SU-DHL-6 (cell line): ENCODE measurements around the gene RAB17.

Experiments used
- H2AFZ ChIP-seq: fragments of 200-600 bp; sonication (generic); 2 replicates; pipeline ENCODE4 v1.6.1; 2014; ENCODE audit warnings: low read depth, mild to moderate bottlenecking, moderate library complexity, mixed read lengths, antibody characterized with exemption, low read length; ENCODE audit not compliant: severe bottlenecking
- H3F3A ChIP-seq: fragments of 200-600 bp; shearing (Covaris generic); 2 replicates; pipeline ENCODE4 v1.6.0; 2016; ENCODE audit warnings: antibody characterized with exemption, mild to moderate bottlenecking; ENCODE audit not compliant: insufficient read depth
- H3K27ac ChIP-seq: fragments of 200-600 bp; sonication (generic); 2 replicates; pipeline ENCODE4 v1.5.1; 2016; ENCODE audit warnings: low read depth, mild to moderate bottlenecking, low read length, moderate library complexity, mixed read lengths
- H3K27me3 ChIP-seq: fragments of 200-600 bp; sonication (generic), shearing (Covaris generic); 2 replicates; pipeline ENCODE4 v1.6.0; 2014; ENCODE audit warnings: mild to moderate bottlenecking, low read length
- H3K36me3 ChIP-seq: fragments of 200-600 bp; sonication (generic); 2 replicates; pipeline ENCODE4 v1.6.1; 2014; ENCODE audit warnings: mild to moderate bottlenecking, low read length, mixed read lengths
- H3K4me2 ChIP-seq: fragments of 300-600, 200-600 bp; shearing (Covaris generic), sonication (generic); 2 replicates; pipeline ENCODE4 v1.6.0; 2014; ENCODE audit warnings: low read length, low read depth, mild to moderate bottlenecking; ENCODE audit not compliant: poor library complexity, severe bottlenecking
- H3K4me3 ChIP-seq: fragments of 200-600 bp; sonication (generic); 2 replicates; pipeline ENCODE4 v1.5.1; 2014; ENCODE audit warnings: antibody characterized with exemption, low read length, mild to moderate bottlenecking, mixed read lengths; ENCODE audit not compliant: insufficient read depth, poor library complexity, severe bottlenecking
- H3K79me2 ChIP-seq: fragments of 200-600 bp; sonication (generic); 2 replicates; pipeline ENCODE4 v1.6.1; 2014; ENCODE audit warnings: mild to moderate bottlenecking, low read length, moderate library complexity; ENCODE audit not compliant: insufficient read depth
- H3K9ac ChIP-seq: fragments of 200-600 bp; sonication (generic); 2 replicates; pipeline ENCODE4 v1.7.0; 2014; ENCODE audit warnings: mild to moderate bottlenecking, low read length
- H3K9me2 ChIP-seq: fragments of 200-600 bp; sonication (generic); replicated peaks from 2 replicates; pipeline ENCODE4 v1.6.1; 2014; ENCODE audit warnings: low read length; ENCODE audit not compliant: insufficient read depth
- H3K9me3 ChIP-seq: fragments of 200-600 bp; sonication (generic); 2 replicates; pipeline ENCODE4 v1.6.1; 2014; ENCODE audit warnings: low read length, mixed read lengths; ENCODE audit not compliant: insufficient read depth
- H4K20me1 ChIP-seq: fragments of 200-600 bp; sonication (generic); 2 replicates; pipeline ENCODE4 v1.6.1; 2014; ENCODE audit warnings: low read depth, mild to moderate bottlenecking, antibody characterized with exemption, low read length, moderate library complexity, mixed read lengths
- EZH2phosphoT487 ChIP-seq: fragments of 200-600 bp; sonication (generic), shearing (Covaris generic); conservative IDR thresholded peaks from 2 replicates; pipeline ENCODE4 v1.6.1; 2018; ENCODE audit warnings: mild to moderate bottlenecking, antibody characterized with exemption, low read length, moderate library complexity, mixed read lengths
- TF ChIP-seq, protein P1 (sequence below): fragments of 200-600 bp; sonication (generic); IDR thresholded peaks from one replicate; pipeline ENCODE4 v1.5.1; 2017; ENCODE audit warnings: antibody characterized with exemption, mild to moderate bottlenecking, low read length, moderate library complexity; ENCODE audit not compliant: insufficient read depth, poor library complexity, severe bottlenecking

The RAB17 gene

DNA sequence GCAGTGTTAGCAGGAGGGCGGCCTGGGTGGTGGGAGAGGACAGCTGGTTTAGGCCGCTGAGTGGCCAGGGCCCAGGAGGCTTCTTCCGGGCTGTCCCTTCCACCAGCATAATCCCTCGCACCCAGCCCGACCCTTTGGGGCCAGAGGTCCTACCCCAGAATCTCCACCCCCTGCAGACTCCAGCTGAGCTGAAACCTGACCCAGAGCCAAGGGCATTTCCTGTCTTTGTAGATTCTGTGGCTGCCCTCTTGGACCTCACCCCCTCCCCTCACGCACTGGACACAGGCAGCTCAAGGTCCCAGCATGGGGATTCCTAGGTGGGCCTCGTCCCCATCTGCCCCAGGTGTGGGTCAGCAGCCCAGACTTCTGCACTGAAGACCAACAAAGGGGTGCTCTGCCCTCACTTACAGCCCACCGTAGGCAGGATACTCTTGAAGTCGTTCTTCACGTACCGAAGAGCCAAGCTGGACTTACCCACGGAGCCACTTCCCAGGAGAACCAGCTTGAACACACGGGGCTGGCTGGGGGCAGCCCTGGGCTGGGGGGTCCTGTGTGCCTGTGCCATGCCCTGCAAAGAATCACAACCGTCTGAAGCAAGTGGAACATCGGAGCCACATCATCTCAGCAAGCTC is 4.8 kb downstream of the RAB17 start:
- no peaks in the 10 kb centered on the region for H3K9me2 ChIP-seq
- TF ChIP-seq, protein P1, sequence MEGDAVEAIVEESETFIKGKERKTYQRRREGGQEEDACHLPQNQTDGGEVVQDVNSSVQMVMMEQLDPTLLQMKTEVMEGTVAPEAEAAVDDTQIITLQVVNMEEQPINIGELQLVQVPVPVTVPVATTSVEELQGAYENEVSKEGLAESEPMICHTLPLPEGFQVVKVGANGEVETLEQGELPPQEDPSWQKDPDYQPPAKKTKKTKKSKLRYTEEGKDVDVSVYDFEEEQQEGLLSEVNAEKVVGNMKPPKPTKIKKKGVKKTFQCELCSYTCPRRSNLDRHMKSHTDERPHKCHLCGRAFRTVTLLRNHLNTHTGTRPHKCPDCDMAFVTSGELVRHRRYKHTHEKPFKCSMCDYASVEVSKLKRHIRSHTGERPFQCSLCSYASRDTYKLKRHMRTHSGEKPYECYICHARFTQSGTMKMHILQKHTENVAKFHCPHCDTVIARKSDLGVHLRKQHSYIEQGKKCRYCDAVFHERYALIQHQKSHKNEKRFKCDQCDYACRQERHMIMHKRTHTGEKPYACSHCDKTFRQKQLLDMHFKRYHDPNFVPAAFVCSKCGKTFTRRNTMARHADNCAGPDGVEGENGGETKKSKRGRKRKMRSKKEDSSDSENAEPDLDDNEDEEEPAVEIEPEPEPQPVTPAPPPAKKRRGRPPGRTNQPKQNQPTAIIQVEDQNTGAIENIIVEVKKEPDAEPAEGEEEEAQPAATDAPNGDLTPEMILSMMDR = no peak
- TF ChIP-seq EZH2phosphoT487 = no peak
- H4K20me1 ChIP-seq = no peaks in the 10 kb centered on the region
- no peak overlapping the region for H3K4me2 ChIP-seq
- no peak overlapping the region for H3K4me3 ChIP-seq
- no peak overlapping the region for H3K9ac ChIP-seq
- H3K79me2 ChIP-seq = no peaks in the 10 kb centered on the region
- H2AFZ ChIP-seq = no peak overlapping the region
- no peaks in the 10 kb centered on the region for H3K36me3 ChIP-seq
- H3K9me3 ChIP-seq = no peaks in the 10 kb centered on the region
- no peaks in the 10 kb centered on the region for H3K27me3 ChIP-seq
- no peak overlapping the region for H3K27ac ChIP-seq
- no peaks in the 10 kb centered on the region for H3F3A ChIP-seq

DNA sequence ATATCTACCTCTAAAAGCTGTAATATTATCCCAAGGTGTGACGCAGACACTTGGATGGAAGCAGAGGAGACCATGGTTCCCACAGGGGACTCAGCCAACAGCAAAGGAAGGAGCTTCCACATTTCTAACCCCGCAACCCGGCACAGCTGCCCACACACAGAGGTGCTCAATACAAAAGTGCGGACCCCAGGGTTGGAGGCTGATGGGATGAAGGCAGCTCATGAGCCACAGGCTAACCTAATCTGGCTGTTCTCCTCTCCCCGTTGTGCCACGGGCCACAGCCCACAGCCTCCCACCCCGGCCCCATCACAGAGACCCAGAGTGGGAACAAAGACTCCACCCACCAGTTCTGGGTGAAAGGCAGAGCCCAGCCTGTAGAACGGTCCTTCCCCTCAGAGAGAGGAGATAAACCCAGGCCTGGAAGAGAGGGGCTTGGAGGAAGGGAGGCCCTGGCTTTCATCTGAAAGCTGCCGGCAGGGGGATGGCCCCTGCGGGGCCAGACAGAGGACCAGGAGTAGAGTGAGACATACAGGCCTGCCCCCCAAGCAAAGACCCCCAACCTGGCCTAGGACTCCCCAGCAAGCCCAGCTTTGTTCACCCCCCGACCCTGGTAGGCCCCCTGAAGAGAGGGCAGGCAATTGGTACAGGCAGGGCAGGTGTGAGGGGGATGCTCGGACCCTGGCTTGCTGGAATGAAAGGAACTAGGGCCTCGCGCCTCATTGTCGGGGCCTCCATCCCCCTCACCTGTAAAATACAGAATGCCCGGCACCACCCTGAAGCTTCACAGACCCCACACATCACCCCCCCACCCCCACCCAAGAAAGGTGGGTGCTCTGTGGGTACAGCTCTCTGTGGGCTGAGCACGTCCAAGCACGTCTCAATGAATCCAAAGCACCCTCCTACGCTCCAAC is 6.9 kb downstream of the RAB17 start:
- no peaks in the 10 kb centered on the region for H3K36me3 ChIP-seq
- TF ChIP-seq, protein P1 = no peak
- no peak for TF ChIP-seq EZH2phosphoT487
- no peak overlapping the region for H3K4me3 ChIP-seq
- no peaks in the 10 kb centered on the region for H3K9me3 ChIP-seq
- no peak overlapping the region for H2AFZ ChIP-seq
- H3K79me2 ChIP-seq = no peaks in the 10 kb centered on the region
- H3K27ac ChIP-seq = no peak overlapping the region
- H4K20me1 ChIP-seq = no peaks in the 10 kb centered on the region
- no peak overlapping the region for H3K9ac ChIP-seq
- H3K9me2 ChIP-seq = no peaks in the 10 kb centered on the region
- H3F3A ChIP-seq = no peaks in the 10 kb centered on the region
- no peak overlapping the region for H3K4me2 ChIP-seq
- no peaks in the 10 kb centered on the region for H3K27me3 ChIP-seq

DNA sequence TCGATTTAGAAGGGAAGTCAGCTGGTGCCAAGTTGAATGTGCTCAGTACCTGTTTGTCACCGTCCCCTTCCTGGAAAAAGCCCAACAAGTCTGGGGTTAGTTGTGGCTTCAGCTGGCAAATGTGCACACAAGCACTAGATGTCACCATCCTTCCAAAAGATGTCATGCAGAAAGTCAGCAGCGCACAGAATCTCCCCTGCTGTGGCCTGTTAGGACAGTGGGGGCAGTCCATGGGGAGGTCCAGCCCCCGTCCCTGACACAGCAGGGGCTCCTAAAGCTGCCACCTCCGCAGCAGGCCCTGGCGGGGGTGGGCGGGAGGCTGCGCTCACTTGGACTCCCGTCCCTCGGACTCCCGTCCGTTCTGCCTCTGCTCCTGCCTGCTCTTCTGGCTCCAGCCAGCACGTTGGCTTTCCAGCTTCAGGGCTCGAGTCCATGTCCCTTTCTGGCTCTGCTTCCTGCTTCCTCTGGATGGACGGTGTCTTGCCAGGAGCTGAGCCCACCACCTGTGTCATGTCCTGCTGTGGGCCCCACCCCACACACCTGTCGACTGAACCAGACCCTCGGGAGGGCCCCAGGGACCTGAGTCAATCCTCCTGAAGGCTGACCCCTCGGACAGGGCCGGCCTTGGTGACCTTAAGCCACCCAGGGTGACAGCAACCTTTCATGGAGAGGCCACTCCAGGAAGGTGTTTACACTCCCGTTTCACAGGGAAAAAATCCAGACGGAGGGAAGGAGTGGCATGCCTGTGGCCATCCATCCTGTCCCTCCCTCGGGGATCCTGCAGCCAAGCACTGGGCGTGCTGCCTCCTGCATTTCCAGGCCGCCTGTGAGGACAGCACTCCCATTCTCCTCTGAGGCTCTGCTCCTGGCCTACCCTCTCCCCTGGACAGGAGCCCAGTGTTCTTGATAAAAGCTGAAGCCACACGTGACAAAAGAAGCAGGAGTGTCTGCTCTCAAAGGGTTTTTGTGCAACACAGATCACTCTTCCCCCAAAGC is 8.5 kb downstream of the RAB17 start:
- no peaks in the 10 kb centered on the region for H3K36me3 ChIP-seq
- no peak for TF ChIP-seq EZH2phosphoT487
- TF ChIP-seq, protein P1 = no peak
- H2AFZ ChIP-seq = no peak overlapping the region
- no peak overlapping the region for H3K9ac ChIP-seq
- H3K4me2 ChIP-seq = no peak overlapping the region
- no peaks in the 10 kb centered on the region for H3F3A ChIP-seq
- no peaks in the 10 kb centered on the region for H3K79me2 ChIP-seq
- H4K20me1 ChIP-seq = no peaks in the 10 kb centered on the region
- H3K9me2 ChIP-seq = no peaks in the 10 kb centered on the region
- H3K9me3 ChIP-seq = no peaks in the 10 kb centered on the region
- H3K27me3 ChIP-seq = no peaks in the 10 kb centered on the region
- no peak overlapping the region for H3K27ac ChIP-seq
- no peak overlapping the region for H3K4me3 ChIP-seq
